ENCODE measurements around the gene FSD2. TPM values are rescaled to one million over a fixed set of nuclear protein-coding genes. Genes with fewer than 3 reads are reported as not detected.
A peak's percentile ranks its signal among the peaks of the same experiment; 100 is the strongest.

Gene FSD2
- polyA plus RNA-seq, 4 donors: 0.18 to 0.45 TPM; not detected in 2

GRCh38 chr15:82726816-82727215 is 79.1 kb downstream of the FSD2 start:
- no peaks in the 10 kb centered on the region for H3K9me3 ChIP-seq (ENCODE audit: control insufficient read depth in 2 of 2, insufficient read depth in 1 of 2, low read depth in 1 of 2, low read length in 1 of 2)
- H3K27me3 ChIP-seq (ENCODE audit: control insufficient read depth in 3 of 3, insufficient read depth in 3 of 3, low read length in 3 of 3): no peaks in the 10 kb centered on the region
- no peak for DNase-seq
- 89 to 97% (median 94%) methylated on average over 10 of the region's 10 CpGs for whole genome bisulfite sequencing, 3 donors
- H3K27ac ChIP-seq (ENCODE audit: low read depth in 1 of 3, low read length in 2 of 3): no peak overlapping the region
- no peak for FAIRE-seq
- H3K4me1 ChIP-seq (ENCODE audit: control insufficient read depth in 3 of 3, insufficient read depth in 2 of 3, low read depth in 1 of 3, low read length in 2 of 3): no peaks in the 10 kb centered on the region
- H3K36me3 ChIP-seq (ENCODE audit: control insufficient read depth in 3 of 3, insufficient read depth in 2 of 3, low read depth in 1 of 3, low read length in 3 of 3): no peaks in the 10 kb centered on the region
- H3K4me3 ChIP-seq (ENCODE audit: low read depth in 1 of 3, low read length in 3 of 3): no peak overlapping the region

- no peak overlapping the region for H3K27ac ChIP-seq (ENCODE audit: low read depth in 1 of 3, low read length in 2 of 3)
- FAIRE-seq: no peak
- H3K4me3 ChIP-seq (ENCODE audit: low read depth in 1 of 3, low read length in 3 of 3): no peak overlapping the region
- no peaks in the 10 kb centered on the region for H3K9me3 ChIP-seq (ENCODE audit: control insufficient read depth in 2 of 2, insufficient read depth in 1 of 2, low read depth in 1 of 2, low read length in 1 of 2)
- peaks cover 0 to 3% (median 0%) of the 10 kb centered on the region in 3 donors for H3K4me1 ChIP-seq (ENCODE audit: control insufficient read depth in 3 of 3, insufficient read depth in 2 of 3, low read depth in 1 of 3, low read length in 2 of 3)
- no peak for DNase-seq
- H3K36me3 ChIP-seq (ENCODE audit: control insufficient read depth in 3 of 3, insufficient read depth in 2 of 3, low read depth in 1 of 3, low read length in 3 of 3): no peaks in the 10 kb centered on the region
- H3K27me3 ChIP-seq (ENCODE audit: control insufficient read depth in 3 of 3, insufficient read depth in 3 of 3, low read length in 3 of 3): peaks cover 0 to 4% (median 2%) of the 10 kb centered on the region in 3 donors
- WGBS, 3 donors: 82 to 91% (median 88%) methylated on average over 4 of the region's 4 CpGs
Observed at GRCh38 chr15:82715003-82715402, 90.9 kb downstream of the FSD2 start.

- H3K36me3 ChIP-seq (ENCODE audit: control insufficient read depth in 3 of 3, insufficient read depth in 2 of 3, low read depth in 1 of 3, low read length in 3 of 3): no peaks in the 10 kb centered on the region
- H3K27me3 ChIP-seq (ENCODE audit: control insufficient read depth in 3 of 3, insufficient read depth in 3 of 3, low read length in 3 of 3): peaks cover 0 to 4% (median 2%) of the 10 kb centered on the region in 3 donors
- no peak overlapping the region for H3K27ac ChIP-seq (ENCODE audit: low read depth in 1 of 3, low read length in 2 of 3)
- no peaks in the 10 kb centered on the region for H3K9me3 ChIP-seq (ENCODE audit: control insufficient read depth in 2 of 2, insufficient read depth in 1 of 2, low read depth in 1 of 2, low read length in 1 of 2)
- WGBS, 3 donors: 56 to 66% (median 56%) methylated on average over 3 of the region's 3 CpGs
- H3K4me3 ChIP-seq (ENCODE audit: low read depth in 1 of 3, low read length in 3 of 3): no peak overlapping the region
- H3K4me1 ChIP-seq (ENCODE audit: control insufficient read depth in 3 of 3, insufficient read depth in 2 of 3, low read depth in 1 of 3, low read length in 2 of 3): peaks cover 0 to 5% (median 0%) of the 10 kb centered on the region in 3 donors
- FAIRE-seq (no peak), DNase-seq (no peak)
Observed at GRCh38 chr15:82714016-82714415, 91.9 kb downstream of the FSD2 start.

GRCh38 chr15:82712036-82712435 is 93.8 kb downstream of the FSD2 start:
- FAIRE-seq (no peak), DNase-seq (no peak)
- WGBS, 3 donors: 71 to 77% (median 75%) methylated on average over 3 of the region's 3 CpGs
- peaks cover 0 to 4% (median 2%) of the 10 kb centered on the region in 3 donors for H3K27me3 ChIP-seq (ENCODE audit: control insufficient read depth in 3 of 3, insufficient read depth in 3 of 3, low read length in 3 of 3)
- peaks cover 0 to 7% (median 0%) of the 10 kb centered on the region in 3 donors for H3K4me1 ChIP-seq (ENCODE audit: control insufficient read depth in 3 of 3, insufficient read depth in 2 of 3, low read depth in 1 of 3, low read length in 2 of 3)
- H3K9me3 ChIP-seq (ENCODE audit: control insufficient read depth in 2 of 2, insufficient read depth in 1 of 2, low read depth in 1 of 2, low read length in 1 of 2): no peaks in the 10 kb centered on the region
- no peaks in the 10 kb centered on the region for H3K36me3 ChIP-seq (ENCODE audit: control insufficient read depth in 3 of 3, insufficient read depth in 2 of 3, low read depth in 1 of 3, low read length in 3 of 3)
- no peak overlapping the region for H3K4me3 ChIP-seq (ENCODE audit: low read depth in 1 of 3, low read length in 3 of 3)
- H3K27ac ChIP-seq (ENCODE audit: low read depth in 1 of 3, low read length in 2 of 3): no peak overlapping the region

GRCh38 chr15:82710926-82711490 is 94.9 kb downstream of the FSD2 start:
- no peak for FAIRE-seq
- peaks cover 0 to 7% (median 0%) of the 10 kb centered on the region in 3 donors for H3K4me1 ChIP-seq (ENCODE audit: control insufficient read depth in 3 of 3, insufficient read depth in 2 of 3, low read depth in 1 of 3, low read length in 2 of 3)
- H3K27ac ChIP-seq (ENCODE audit: low read depth in 1 of 3, low read length in 2 of 3): no peak overlapping the region
- H3K4me3 ChIP-seq (ENCODE audit: low read depth in 1 of 3, low read length in 3 of 3): no peak overlapping the region
- H3K27me3 ChIP-seq (ENCODE audit: control insufficient read depth in 3 of 3, insufficient read depth in 3 of 3, low read length in 3 of 3): peaks cover 0 to 4% (median 2%) of the 10 kb centered on the region in 3 donors
- WGBS, 3 donors: 95 to 97% (median 96%) methylated on average over 26 of the region's 26 CpGs
- no peaks in the 10 kb centered on the region for H3K9me3 ChIP-seq (ENCODE audit: control insufficient read depth in 2 of 2, insufficient read depth in 1 of 2, low read depth in 1 of 2, low read length in 1 of 2)
- no peak for DNase-seq
- H3K36me3 ChIP-seq (ENCODE audit: control insufficient read depth in 3 of 3, insufficient read depth in 2 of 3, low read depth in 1 of 3, low read length in 3 of 3): no peaks in the 10 kb centered on the region

GRCh38 chr15:82710208-82710555 is 95.7 kb downstream of the FSD2 start:
- FAIRE-seq (no peak), DNase-seq (no peak)
- H3K27ac ChIP-seq (ENCODE audit: low read depth in 1 of 3, low read length in 2 of 3): no peak overlapping the region
- H3K27me3 ChIP-seq (ENCODE audit: control insufficient read depth in 3 of 3, insufficient read depth in 3 of 3, low read length in 3 of 3): peaks cover 0 to 4% (median 2%) of the 10 kb centered on the region in 3 donors
- H3K4me1 ChIP-seq (ENCODE audit: control insufficient read depth in 3 of 3, insufficient read depth in 2 of 3, low read depth in 1 of 3, low read length in 2 of 3): peaks cover 0 to 7% (median 0%) of the 10 kb centered on the region in 3 donors
- WGBS, 3 donors: 12 to 16% (median 15%) methylated on average over 13 to 14 of the region's 14 CpGs
- H3K4me3 ChIP-seq (ENCODE audit: low read depth in 1 of 3, low read length in 3 of 3): peak overlapping the region; percentile 41 to 51 (median 46)
- H3K9me3 ChIP-seq (ENCODE audit: control insufficient read depth in 2 of 2, insufficient read depth in 1 of 2, low read depth in 1 of 2, low read length in 1 of 2): no peaks in the 10 kb centered on the region
- no peaks in the 10 kb centered on the region for H3K36me3 ChIP-seq (ENCODE audit: control insufficient read depth in 3 of 3, insufficient read depth in 2 of 3, low read depth in 1 of 3, low read length in 3 of 3)

GRCh38 chr15:82709421-82710207 is 96.3 kb downstream of the FSD2 start, which contains the start of gene AP3B2:
Gene AP3B2 (minus strand): TSS chr15:82709875. CDS start chr15:82709706, 169 bp downstream.
- H3K4me1 ChIP-seq (ENCODE audit: control insufficient read depth in 3 of 3, insufficient read depth in 2 of 3, low read depth in 1 of 3, low read length in 2 of 3): peaks cover 0 to 7% (median 0%) of the 10 kb centered on the region in 3 donors
- H3K4me3 ChIP-seq (ENCODE audit: low read depth in 1 of 3, low read length in 3 of 3): peak within 1 kb of the TSS; percentile 46 to 61 (median 51)
- FAIRE-seq (no peak), DNase-seq (peak; percentile 65 to 86)
- 0 to 1% (median 1%) methylated on average over 75 to 95 of the region's 95 CpGs for WGBS, 3 donors
- H3K9me3 ChIP-seq (ENCODE audit: control insufficient read depth in 2 of 2, insufficient read depth in 1 of 2, low read depth in 1 of 2, low read length in 1 of 2): no peaks in the 10 kb centered on the region
- no peak within 1 kb of the TSS for H3K27ac ChIP-seq (ENCODE audit: low read depth in 1 of 3, low read length in 2 of 3)
- H3K36me3 ChIP-seq (ENCODE audit: control insufficient read depth in 3 of 3, insufficient read depth in 2 of 3, low read depth in 1 of 3, low read length in 3 of 3): no peaks in the 10 kb centered on the region
- peaks cover 0 to 4% (median 2%) of the 10 kb centered on the region in 3 donors for H3K27me3 ChIP-seq (ENCODE audit: control insufficient read depth in 3 of 3, insufficient read depth in 3 of 3, low read length in 3 of 3)

- H3K4me3 ChIP-seq (ENCODE audit: low read depth in 1 of 3, low read length in 3 of 3): peak overlapping the region in 2 of 3 donors; percentile 33 to 51
- peaks cover 0 to 4% (median 2%) of the 10 kb centered on the region in 3 donors for H3K27me3 ChIP-seq (ENCODE audit: control insufficient read depth in 3 of 3, insufficient read depth in 3 of 3, low read length in 3 of 3)
- FAIRE-seq: no peak
- no peaks in the 10 kb centered on the region for H3K36me3 ChIP-seq (ENCODE audit: control insufficient read depth in 3 of 3, insufficient read depth in 2 of 3, low read depth in 1 of 3, low read length in 3 of 3)
- WGBS, 3 donors: 0 to 4% (median 3%) methylated on average over 10 to 15 of the region's 15 CpGs
- no peak for DNase-seq
- H3K4me1 ChIP-seq (ENCODE audit: control insufficient read depth in 3 of 3, insufficient read depth in 2 of 3, low read depth in 1 of 3, low read length in 2 of 3): peaks cover 0 to 7% (median 0%) of the 10 kb centered on the region in 3 donors
- H3K9me3 ChIP-seq (ENCODE audit: control insufficient read depth in 2 of 2, insufficient read depth in 1 of 2, low read depth in 1 of 2, low read length in 1 of 2): no peaks in the 10 kb centered on the region
- no peak overlapping the region for H3K27ac ChIP-seq (ENCODE audit: low read depth in 1 of 3, low read length in 2 of 3)
Observed at GRCh38 chr15:82709081-82709420, 96.8 kb downstream of the FSD2 start.

Data from small intestine (tissue), 7 donors.